Panc1 (cell line): ENCODE results near the gene TTC9C.

Experiments used
- CTCF ChIP-seq: fragments of 450-650 bp; IDR thresholded peaks from 2 replicates; pipeline ENCODE4 v1.5.1; 2017; ENCODE audit warnings: mild to moderate bottlenecking
- POLR2AphosphoS5 ChIP-seq: IDR thresholded peaks from 2 replicates; pipeline ENCODE4 v1.6.1; 2012; ENCODE audit warnings: mild to moderate bottlenecking, low read depth, low read length, moderate library complexity
- REST ChIP-seq, 2 experiments: IDR thresholded peaks; 2 replicates each; pipeline ENCODE4 v1.6.1; 2011 to 2012; ENCODE audit warnings: low read depth in 2 of 2, control low read depth in 1 of 2, low read length in 1 of 2, mild to moderate bottlenecking in 1 of 2, moderate library complexity in 1 of 2; ENCODE audit not compliant: insufficient read depth in 1 of 2
- SIN3A ChIP-seq: IDR thresholded peaks from 2 replicates; pipeline ENCODE4 v1.6.1; 2012; ENCODE audit warnings: low read depth, mild to moderate bottlenecking, low read length, moderate library complexity, borderline replicate concordance; ENCODE audit not compliant: insufficient read depth
- TCF7L2 ChIP-seq: IDR thresholded peaks from 2 replicates; pipeline ENCODE4 v1.6.1; 2011; ENCODE audit warnings: mild to moderate bottlenecking, low read depth, low read length, inconsistent platforms

- TF ChIP-seq CTCF (no peak), REST (IDR thresholded peaks at IDR 0.05; ENCODE audit: insufficient read depth in 1 of 2, low read depth in 2 of 2, low read length in 1 of 2) (no peak), POLR2AphosphoS5 (0 out of 2 replicates have a peak, but pooled peaks have one; percentile 23), TCF7L2 (no peak), SIN3A (no peak)
These were observed 19.9 kb upstream of the TTC9C start for GRCh38 chr11:62708392-62708791.
